Inflammatory macrophage treated with lipopolysaccharide for 1 hour (primary cell): ENCODE results near the gene SYT3.
A peak's percentile ranks its signal among the peaks of the same experiment; 100 is the strongest.

ENCODE experiments used
- DNase-seq, 2 donors: peaks; one replicate each; pipeline ENCODE4 v3.0.0-alpha.2; 2020 to 2022

Gene SYT3

GRCh38 chr19:50639121-50640112, at the start of gene SYT3:
TSS of gene SYT3 (minus strand) at chr19:50639881. CDS start at chr19:50637411, 2,470 bp downstream.
- DNase-seq, result no peak

- DNase-seq, result no peak
Measured at GRCh38 chr19:50688766-50689165, 49.1 kb upstream of the SYT3 start.

- no peak for DNase-seq
Measured at GRCh38 chr19:50686310-50687032, 46.8 kb upstream of the SYT3 start.

- peak; percentile 57 to 87 for DNase-seq
Measured at GRCh38 chr19:50679177-50680125, 39.8 kb upstream of the SYT3 start.

GRCh38 chr19:50678323-50678722, 38.6 kb upstream of the SYT3 start:
- DNase-seq, result no peak

- DNase-seq, result no peak
Measured at GRCh38 chr19:50677636-50678035, 38.0 kb upstream of the SYT3 start.

- DNase-seq, result no peak
Measured at GRCh38 chr19:50676625-50677197, 37.0 kb upstream of the SYT3 start.

GRCh38 chr19:50673118-50673517, 33.4 kb upstream of the SYT3 start:
- DNase-seq, result no peak

- no peak for DNase-seq
Measured at GRCh38 chr19:50670102-50670380, 30.4 kb upstream of the SYT3 start.

GRCh38 chr19:50669302-50670101, 29.8 kb upstream of the SYT3 start:
- peak; percentile 1 to 75 for DNase-seq

- no peak for DNase-seq
Measured at GRCh38 chr19:50668879-50669278, 29.2 kb upstream of the SYT3 start.

GRCh38 chr19:50668416-50668815, 28.7 kb upstream of the SYT3 start:
- no peak for DNase-seq

- no peak for DNase-seq
Measured at GRCh38 chr19:50667759-50668231, 28.1 kb upstream of the SYT3 start.

- DNase-seq, result no peak
Measured at GRCh38 chr19:50667177-50667758, 27.6 kb upstream of the SYT3 start.

GRCh38 chr19:50666346-50667176, 26.9 kb upstream of the SYT3 start:
- no peak for DNase-seq

GRCh38 chr19:50664204-50664603, 24.5 kb upstream of the SYT3 start:
- DNase-seq, result no peak

- DNase-seq, result no peak
Measured at GRCh38 chr19:50663482-50663790, 23.8 kb upstream of the SYT3 start.

GRCh38 chr19:50662651-50663481, 23.2 kb upstream of the SYT3 start:
- no peak for DNase-seq
